ENCODE results near the gene RPL36AL.

DNA sequence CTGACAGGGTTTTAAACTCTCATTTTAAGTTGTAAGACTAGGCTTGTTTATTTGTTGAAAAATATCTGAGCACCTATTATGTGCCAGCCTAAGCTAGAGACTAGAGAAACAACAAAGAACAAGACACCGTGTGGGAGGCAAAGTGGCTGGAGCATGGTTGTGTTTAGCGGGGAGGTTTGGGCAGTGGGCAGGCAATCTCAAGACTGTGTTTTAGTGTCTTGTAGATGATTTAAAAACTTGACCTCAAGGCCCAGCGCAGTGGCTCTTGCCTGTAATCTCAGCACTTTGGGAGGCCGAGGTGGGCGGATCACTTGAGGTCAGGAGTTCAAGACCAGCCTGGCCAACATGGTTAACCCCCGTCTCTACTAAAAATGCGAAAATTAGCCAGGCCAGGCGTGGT, 7.8 kb downstream of the RPL36AL start:
- TF ChIP-seq, protein P1, sequence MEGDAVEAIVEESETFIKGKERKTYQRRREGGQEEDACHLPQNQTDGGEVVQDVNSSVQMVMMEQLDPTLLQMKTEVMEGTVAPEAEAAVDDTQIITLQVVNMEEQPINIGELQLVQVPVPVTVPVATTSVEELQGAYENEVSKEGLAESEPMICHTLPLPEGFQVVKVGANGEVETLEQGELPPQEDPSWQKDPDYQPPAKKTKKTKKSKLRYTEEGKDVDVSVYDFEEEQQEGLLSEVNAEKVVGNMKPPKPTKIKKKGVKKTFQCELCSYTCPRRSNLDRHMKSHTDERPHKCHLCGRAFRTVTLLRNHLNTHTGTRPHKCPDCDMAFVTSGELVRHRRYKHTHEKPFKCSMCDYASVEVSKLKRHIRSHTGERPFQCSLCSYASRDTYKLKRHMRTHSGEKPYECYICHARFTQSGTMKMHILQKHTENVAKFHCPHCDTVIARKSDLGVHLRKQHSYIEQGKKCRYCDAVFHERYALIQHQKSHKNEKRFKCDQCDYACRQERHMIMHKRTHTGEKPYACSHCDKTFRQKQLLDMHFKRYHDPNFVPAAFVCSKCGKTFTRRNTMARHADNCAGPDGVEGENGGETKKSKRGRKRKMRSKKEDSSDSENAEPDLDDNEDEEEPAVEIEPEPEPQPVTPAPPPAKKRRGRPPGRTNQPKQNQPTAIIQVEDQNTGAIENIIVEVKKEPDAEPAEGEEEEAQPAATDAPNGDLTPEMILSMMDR (conservative IDR thresholded peaks at IDR 0.05; ENCODE audit: low read length): no peak
- TF ChIP-seq EZH2phosphoT487 (IDR thresholded peaks at IDR 0.05; ENCODE audit: borderline replicate concordance, low read depth, low read length): no peak
